GM12892 (cell line): ENCODE measurements around the gene PTPRCAP.
"Not testable (repeated sequence)": the region's sequence is repeated elsewhere in the genome, so short reads cannot be mapped to it uniquely, and the experiment has no call there.

Experiments
- DNase-seq: peaks from one replicate; pipeline ENCODE4 v3.0.0; 2011; ENCODE audit not compliant: insufficient read length
- FAIRE-seq: peaks from 2 replicates; lab custom pipeline; 2011; peaks lifted over from hg19 to GRCh38; lab: Jason Lieb, UNC
- POLR2A ChIP-seq: IDR thresholded peaks from 2 replicates; pipeline ENCODE4 v1.6.1; 2011; ENCODE audit warnings: low read depth, low read length, control low read depth
- POLR2AphosphoS5 ChIP-seq: IDR thresholded peaks from 2 replicates; pipeline ENCODE4 v1.6.1; 2011; ENCODE audit warnings: low read depth, low read length, control low read depth
- TAF1 ChIP-seq: IDR thresholded peaks from 2 replicates; pipeline ENCODE4 v1.6.1; 2011; ENCODE audit warnings: low read depth, mild to moderate bottlenecking, control low read depth, low read length, borderline replicate concordance

Gene PTPRCAP

GRCh38 chr11:67472882-67473281 is 35.4 kb upstream of the PTPRCAP start:
- no peak for TF ChIP-seq POLR2A
- TF ChIP-seq POLR2AphosphoS5, result no peak
- TF ChIP-seq TAF1, result no peak
- FAIRE-seq, result no peak
- DNase-seq, result no peak

GRCh38 chr11:67470337-67471002 is 33.0 kb upstream of the PTPRCAP start:
- FAIRE-seq, result peak; percentile 90
- no peak for DNase-seq
- TF ChIP-seq POLR2AphosphoS5 (no peak), POLR2A (no peak), TAF1 (no peak)

GRCh38 chr11:67469508-67469811 is 32.0 kb upstream of the PTPRCAP start:
- FAIRE-seq, result no peak
- TF ChIP-seq TAF1 (no peak), POLR2AphosphoS5 (no peak), POLR2A (no peak)
- DNase-seq, result no peak

DNA sequence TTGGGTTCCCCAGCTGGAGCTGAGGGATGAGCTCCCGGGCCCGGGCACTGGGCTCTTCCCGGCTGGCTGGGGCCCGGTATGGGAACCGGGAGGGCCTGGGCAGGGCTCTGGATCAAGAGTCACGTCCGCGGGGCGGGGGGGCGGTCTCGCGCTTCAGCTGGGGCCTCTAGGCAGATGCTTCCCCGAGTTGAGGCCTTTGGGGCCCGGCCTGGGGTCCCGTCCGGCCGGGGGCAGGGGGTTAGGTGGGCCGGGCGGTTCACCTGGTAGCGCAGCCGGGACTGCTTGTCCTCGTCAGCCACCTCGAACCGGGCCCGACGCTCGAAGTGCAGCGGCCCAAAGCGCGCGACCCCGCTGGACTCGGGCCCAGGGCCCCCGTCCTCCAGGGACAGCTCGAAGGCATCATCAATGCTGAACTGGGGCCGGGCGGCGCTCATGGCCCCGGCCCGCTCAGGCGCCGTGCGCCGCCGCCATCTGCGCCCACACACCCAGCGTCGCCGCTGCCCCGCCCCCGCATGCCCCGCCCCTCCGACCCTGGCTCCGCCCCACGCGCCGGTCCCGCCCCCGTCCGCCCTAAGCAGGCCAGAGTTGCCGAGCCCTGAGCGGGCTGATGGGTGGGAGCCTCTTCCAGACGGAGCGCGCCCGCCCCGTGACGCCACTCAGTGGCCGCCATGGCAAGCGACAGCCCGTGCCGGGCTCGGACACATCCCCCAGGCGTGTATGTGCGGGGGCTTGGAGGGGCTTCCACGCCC is 31.5 kb upstream of the PTPRCAP start, which contains the start of gene TMEM134:
Gene TMEM134, minus strand, starts transcription at position 493 of the 749 bp plus-strand sequence. Its CDS starts 59 bp downstream, at position 434.
- DNase-seq (peak; percentile 91), FAIRE-seq (peak; percentile 95)
- TF ChIP-seq TAF1 (peak; percentile 62), POLR2A (peak; percentile 77; the same call in 1 of the 2 replicates), POLR2AphosphoS5 (0 out of 2 replicates have a peak, but pooled peaks have one; percentile 60)

GRCh38 chr11:67468456-67468758 is 30.9 kb upstream of the PTPRCAP start:
- FAIRE-seq (no peak), DNase-seq (no peak)
- TF ChIP-seq TAF1 (no peak), POLR2A (no peak), POLR2AphosphoS5 (no peak)

DNA sequence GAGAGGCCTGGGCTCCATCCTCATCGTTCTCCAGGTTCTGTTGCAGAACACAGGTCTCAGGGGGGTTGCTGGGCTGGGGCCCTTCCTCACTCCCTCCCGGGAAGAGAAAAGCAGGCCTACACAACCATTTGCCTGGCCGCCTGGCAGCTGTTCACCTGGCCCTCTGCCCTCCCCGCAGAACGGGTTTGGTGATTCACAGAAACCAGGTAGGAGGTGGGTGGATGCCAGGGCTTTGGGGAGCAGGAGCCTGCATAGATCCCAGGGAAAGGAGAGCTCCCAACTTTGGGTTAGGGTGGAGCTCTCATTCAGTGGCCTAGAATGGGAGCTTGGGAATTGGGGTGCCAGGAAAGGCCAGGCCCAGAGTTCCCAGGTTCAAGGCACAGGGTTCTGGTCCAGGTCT is 30.6 kb upstream of the PTPRCAP start:
- no peak for DNase-seq
- TF ChIP-seq POLR2AphosphoS5 (no peak), POLR2A (no peak), TAF1 (no peak)
- FAIRE-seq, result no peak

GRCh38 chr11:67466962-67467771 is 29.7 kb upstream of the PTPRCAP start:
- no peak for FAIRE-seq
- DNase-seq, result no peak
- TF ChIP-seq TAF1 (no peak), POLR2A (no peak), POLR2AphosphoS5 (no peak)

GRCh38 chr11:67466367-67466766 is 28.9 kb upstream of the PTPRCAP start:
- no peak for TF ChIP-seq TAF1
- TF ChIP-seq POLR2A, result no peak
- no peak for TF ChIP-seq POLR2AphosphoS5
- FAIRE-seq (no peak), DNase-seq (no peak)

DNA sequence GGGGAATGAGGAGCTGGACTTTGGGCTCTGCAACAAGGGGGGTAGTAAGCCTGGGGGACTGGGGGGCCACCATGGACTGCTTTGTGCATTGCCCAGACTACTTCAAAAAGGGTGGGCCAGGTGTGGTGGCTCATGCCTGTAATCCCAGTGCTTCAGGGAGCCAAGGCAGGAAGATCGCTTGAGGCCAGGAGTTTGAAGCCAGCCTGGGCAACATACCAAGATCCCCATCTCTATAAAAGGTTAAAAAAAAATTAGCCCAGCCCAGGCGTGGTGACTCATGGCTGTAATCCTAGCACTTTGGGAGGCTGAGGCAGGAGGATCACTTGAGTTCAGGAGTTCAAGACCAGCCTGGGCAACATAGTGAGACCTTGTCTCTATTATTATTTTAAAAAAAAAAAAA is 28.0 kb upstream of the PTPRCAP start:
- DNase-seq, FAIRE-seq: not testable (repeated sequence)

- FAIRE-seq (no peak), DNase-seq (no peak)
- TF ChIP-seq TAF1 (no peak), POLR2AphosphoS5 (peak; percentile 8; the same call in 1 of the 2 replicates)
These were observed 27.7 kb upstream of the PTPRCAP start for GRCh38 chr11:67465189-67465510.

DNA sequence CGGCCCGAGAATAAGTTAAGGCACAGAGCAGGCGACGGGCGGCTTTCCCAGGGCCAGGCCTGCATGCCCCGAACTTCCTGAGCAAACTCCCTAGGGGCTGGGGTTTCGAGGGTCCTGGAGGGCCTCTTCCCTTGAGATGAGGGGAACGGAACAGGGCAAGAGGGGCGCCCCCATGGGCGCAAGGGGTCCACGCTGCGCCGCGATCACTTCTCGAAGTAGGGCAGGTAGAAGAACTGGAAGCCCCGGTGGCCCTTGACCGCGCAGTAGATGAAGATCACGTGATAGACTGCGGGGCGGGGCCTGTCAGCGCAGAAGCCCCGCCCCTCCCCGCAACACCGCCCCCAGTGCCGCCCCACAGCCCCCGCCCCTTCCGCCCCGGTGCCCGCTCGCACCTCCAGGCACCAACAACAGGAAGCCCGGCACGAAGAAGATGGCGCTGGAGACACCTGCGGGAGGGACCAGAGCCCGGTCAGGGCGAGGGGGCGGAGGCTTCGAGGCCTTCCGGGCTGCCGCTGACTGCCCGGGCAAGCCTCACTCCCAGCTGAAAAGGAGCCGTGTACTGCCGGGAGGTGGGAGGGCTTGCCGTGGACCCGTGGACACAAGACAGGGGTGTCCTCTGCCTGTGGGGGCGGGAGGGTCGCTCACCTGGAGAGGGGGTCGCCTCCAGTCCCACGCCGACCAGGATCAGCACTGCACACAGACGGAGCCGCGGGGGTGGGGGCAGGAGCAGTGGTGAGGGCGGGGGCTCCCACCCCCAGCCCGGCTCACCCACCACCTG is 27.1 kb upstream of the PTPRCAP start:
- TF ChIP-seq POLR2AphosphoS5, result peak; percentile 81
- TF ChIP-seq POLR2A, result peak; percentile 85
- peak; percentile 53; the same call in 1 of the 2 replicates for TF ChIP-seq TAF1
- FAIRE-seq, result peak; percentile 98
- DNase-seq, result peak; percentile 95
